OCI-LY3 (cell line): Measurements from ENCODE around the gene KRT6B.

Experiments used
- H2AFZ ChIP-seq: fragments of 200-600, 300-600 bp; shearing (Covaris generic); 2 replicates; pipeline ENCODE4 v1.6.0; 2014; ENCODE audit warnings: antibody characterized with exemption, low read depth, low read length
- H3K27ac ChIP-seq: fragments of 200-600, 300-600 bp; sonication (generic); 2 replicates; pipeline ENCODE4 v1.5.1; 2014; ENCODE audit warnings: mild to moderate bottlenecking, low read length, moderate library complexity, mixed read lengths
- H3K27me3 ChIP-seq: fragments of 200-600, 300-600 bp; sonication (generic); 2 replicates; pipeline ENCODE4 v1.6.1; 2014; ENCODE audit warnings: low read depth, low read length, mixed read lengths
- H3K36me3 ChIP-seq: fragments of 200-600, 300-600 bp; sonication (generic); replicated peaks from 2 replicates; pipeline ENCODE3; 2014; ENCODE audit warnings: low read depth, low read length, mixed read lengths
- H3K4me1 ChIP-seq: fragments of 300-600, 200-600 bp; sonication (generic); 2 replicates; pipeline ENCODE4 v1.6.1; 2014; ENCODE audit warnings: low read length, mixed read lengths
- H3K4me2 ChIP-seq: fragments of 200-600, 300-600 bp; sonication (generic); 2 replicates; pipeline ENCODE4 v1.6.1; 2014; ENCODE audit warnings: low read length, mixed read lengths
- H3K4me3 ChIP-seq: fragments of 300-600, 200-600 bp; sonication (generic); 2 replicates; pipeline ENCODE4 v1.5.1; 2014; ENCODE audit warnings: antibody characterized with exemption, mild to moderate bottlenecking, low read length, moderate library complexity
- H3K79me2 ChIP-seq: fragments of 300-600, 200-600 bp; shearing (Covaris generic); 2 replicates; pipeline ENCODE4 v1.6.1; 2014; ENCODE audit warnings: mild to moderate bottlenecking, low read length, mixed read lengths
- H3K9ac ChIP-seq: fragments of 300-600, 200-600 bp; shearing (Covaris generic); 2 replicates; pipeline ENCODE4 v1.6.0; 2014; ENCODE audit warnings: mild to moderate bottlenecking, low read length, moderate library complexity
- H3K9me3 ChIP-seq: fragments of 200-600, 300-600 bp; shearing (Covaris generic); 2 replicates; pipeline ENCODE4 v1.6.1; 2014; ENCODE audit warnings: low read length, mixed read lengths; ENCODE audit not compliant: insufficient read depth
- H4K20me1 ChIP-seq: fragments of 200-600, 300-600 bp; sonication (generic); 2 replicates; pipeline ENCODE4 v1.6.1; 2016; ENCODE audit warnings: low read length, mixed read lengths; ENCODE audit not compliant: insufficient read depth
- EZH2phosphoT487 ChIP-seq: fragments of 200-600 bp; shearing (Covaris generic); IDR thresholded peaks from 2 replicates; pipeline ENCODE4 v1.6.1; 2018; ENCODE audit warnings: antibody characterized with exemption, mixed run types, low read depth
- TF ChIP-seq, protein P1 (sequence below): fragments of 200-600, 300-600 bp; sonication (generic); IDR thresholded peaks from 2 replicates; pipeline ENCODE4 v1.5.1; 2014; ENCODE audit warnings: antibody characterized with exemption, low read length, low read depth

KRT6B gene

DNA sequence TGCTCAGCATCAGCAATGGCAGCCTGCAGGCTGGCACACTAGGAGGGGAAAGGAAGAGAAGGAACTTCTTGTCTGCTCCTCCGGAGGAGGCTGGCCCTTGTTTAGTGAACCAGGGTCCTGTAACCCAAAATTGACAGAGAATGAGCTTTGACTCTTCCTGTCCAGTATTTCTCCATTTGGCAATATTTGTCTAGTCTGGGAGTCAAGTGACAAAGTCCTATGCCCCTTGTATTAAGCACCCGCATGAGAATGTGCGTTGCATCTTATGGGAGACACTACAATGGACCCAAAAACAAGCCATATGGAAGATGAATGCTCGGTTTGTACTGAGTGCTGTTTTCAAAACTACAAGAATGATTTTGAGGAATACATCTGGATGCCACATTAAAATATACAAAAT lies 17.9 kb upstream of the KRT6B start:
- H3K4me1 ChIP-seq, result no peaks in the 10 kb centered on the region
- H2AFZ ChIP-seq, result no peak overlapping the region
- no peaks in the 10 kb centered on the region for H4K20me1 ChIP-seq
- H3K79me2 ChIP-seq, result no peaks in the 10 kb centered on the region
- H3K27ac ChIP-seq, result no peak overlapping the region
- no peak overlapping the region for H3K4me3 ChIP-seq
- H3K9me3 ChIP-seq, result no peaks in the 10 kb centered on the region
- TF ChIP-seq, protein P1, sequence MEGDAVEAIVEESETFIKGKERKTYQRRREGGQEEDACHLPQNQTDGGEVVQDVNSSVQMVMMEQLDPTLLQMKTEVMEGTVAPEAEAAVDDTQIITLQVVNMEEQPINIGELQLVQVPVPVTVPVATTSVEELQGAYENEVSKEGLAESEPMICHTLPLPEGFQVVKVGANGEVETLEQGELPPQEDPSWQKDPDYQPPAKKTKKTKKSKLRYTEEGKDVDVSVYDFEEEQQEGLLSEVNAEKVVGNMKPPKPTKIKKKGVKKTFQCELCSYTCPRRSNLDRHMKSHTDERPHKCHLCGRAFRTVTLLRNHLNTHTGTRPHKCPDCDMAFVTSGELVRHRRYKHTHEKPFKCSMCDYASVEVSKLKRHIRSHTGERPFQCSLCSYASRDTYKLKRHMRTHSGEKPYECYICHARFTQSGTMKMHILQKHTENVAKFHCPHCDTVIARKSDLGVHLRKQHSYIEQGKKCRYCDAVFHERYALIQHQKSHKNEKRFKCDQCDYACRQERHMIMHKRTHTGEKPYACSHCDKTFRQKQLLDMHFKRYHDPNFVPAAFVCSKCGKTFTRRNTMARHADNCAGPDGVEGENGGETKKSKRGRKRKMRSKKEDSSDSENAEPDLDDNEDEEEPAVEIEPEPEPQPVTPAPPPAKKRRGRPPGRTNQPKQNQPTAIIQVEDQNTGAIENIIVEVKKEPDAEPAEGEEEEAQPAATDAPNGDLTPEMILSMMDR, result no peak
- no peak for TF ChIP-seq EZH2phosphoT487
- peaks cover 3% of the 10 kb centered on the region; the same call in 1 of the 2 replicates for H3K27me3 ChIP-seq
- H3K4me2 ChIP-seq, result no peak overlapping the region
- no peak overlapping the region for H3K9ac ChIP-seq
- no peaks in the 10 kb centered on the region for H3K36me3 ChIP-seq

DNA sequence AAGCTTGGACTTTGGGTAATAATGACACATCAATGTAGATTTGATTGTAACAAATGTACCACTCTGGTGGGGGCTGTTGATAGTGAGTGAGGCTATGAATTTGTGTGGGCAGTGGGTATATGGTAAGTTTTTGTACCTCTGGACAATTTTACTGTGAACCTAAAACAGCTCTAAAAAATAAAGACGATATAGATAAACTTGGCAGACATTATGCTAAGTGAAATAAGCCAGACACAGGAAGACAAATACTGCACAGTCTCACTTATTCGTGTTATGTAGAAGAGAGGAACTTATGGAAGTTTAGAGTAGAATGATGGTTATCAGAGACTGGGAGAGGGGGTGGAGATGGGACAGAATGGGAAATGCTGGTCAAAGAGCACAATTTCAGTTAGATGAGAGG lies 13.0 kb upstream of the KRT6B start:
- Histone ChIP-seq H4K20me1 (no peaks in the 10 kb centered on the region), H3K4me1 (no peaks in the 10 kb centered on the region), H3K9ac (no peak overlapping the region), H3K9me3 (no peaks in the 10 kb centered on the region), H2AFZ (no peak overlapping the region), H3K79me2 (no peaks in the 10 kb centered on the region), H3K4me3 (no peak overlapping the region), H3K27me3 (peaks cover 29% of the 10 kb centered on the region), H3K4me2 (no peak overlapping the region), H3K27ac (no peak overlapping the region), H3K36me3 (no peaks in the 10 kb centered on the region)
- no peak for TF ChIP-seq EZH2phosphoT487
- TF ChIP-seq, protein P1, result no peak

DNA sequence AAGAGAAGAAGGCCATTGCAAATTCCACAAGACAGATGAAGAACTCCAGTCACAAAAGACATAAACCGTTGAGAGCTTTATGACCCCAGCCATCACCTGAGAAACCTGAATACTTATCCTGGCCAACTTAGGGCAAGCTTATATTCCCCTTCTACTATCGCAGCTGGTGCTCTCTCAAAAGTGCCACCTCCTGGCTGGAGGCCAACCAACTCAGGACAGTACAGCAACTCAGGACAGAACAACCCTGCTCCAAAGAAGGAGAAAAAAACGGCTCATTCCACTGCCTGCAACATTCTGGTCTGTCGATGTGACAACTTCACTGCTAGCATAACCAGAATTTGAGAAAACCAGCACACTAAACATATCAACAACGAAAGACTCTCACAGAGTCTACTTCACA lies 9.7 kb upstream of the KRT6B start:
- Histone ChIP-seq H3K27me3 (peaks cover 32% of the 10 kb centered on the region), H3K4me3 (no peak overlapping the region), H3K36me3 (no peaks in the 10 kb centered on the region), H3K4me1 (no peaks in the 10 kb centered on the region), H3K9me3 (no peaks in the 10 kb centered on the region), H3K27ac (no peak overlapping the region), H2AFZ (no peak overlapping the region), H3K9ac (no peak overlapping the region), H3K79me2 (no peaks in the 10 kb centered on the region), H3K4me2 (no peak overlapping the region), H4K20me1 (no peaks in the 10 kb centered on the region)
- TF ChIP-seq, protein P1, result no peak
- TF ChIP-seq EZH2phosphoT487, result no peak

DNA sequence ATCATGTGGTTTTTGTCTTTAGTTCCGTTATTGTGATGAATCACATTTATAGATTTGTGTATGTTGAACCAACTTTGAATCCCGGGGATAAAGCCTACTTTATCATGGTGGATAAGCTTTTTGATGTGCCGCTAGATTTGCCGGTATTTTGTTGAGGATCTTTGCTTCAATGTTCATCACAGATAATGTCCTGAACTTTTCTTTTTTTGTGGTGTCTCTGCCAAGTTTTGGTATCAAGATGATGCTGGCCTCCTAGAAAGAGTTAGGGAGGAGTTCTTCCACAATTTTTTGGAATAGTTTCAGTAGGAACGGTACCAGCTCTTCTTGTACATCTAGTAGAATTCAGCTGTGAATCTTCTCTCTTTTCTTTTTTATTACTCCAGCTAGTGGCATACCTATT lies 6.9 kb upstream of the KRT6B start:
- Histone ChIP-seq H3K4me1 (no peaks in the 10 kb centered on the region), H3K9ac (no peak overlapping the region), H2AFZ (no peak overlapping the region), H3K27ac (no peak overlapping the region), H3K27me3 (peaks cover 30% of the 10 kb centered on the region), H4K20me1 (no peaks in the 10 kb centered on the region), H3K4me3 (no peak overlapping the region), H3K36me3 (no peaks in the 10 kb centered on the region), H3K4me2 (no peak overlapping the region), H3K79me2 (no peaks in the 10 kb centered on the region), H3K9me3 (no peaks in the 10 kb centered on the region)
- no peak for TF ChIP-seq EZH2phosphoT487
- TF ChIP-seq, protein P1, result no peak
